Endodermal cell (in vitro differentiated cells): ENCODE data around the gene CFL1. TPM values are rescaled to one million over a fixed set of nuclear protein-coding genes. Genes with fewer than 3 reads are reported as not detected.
A peak's percentile ranks its signal among the peaks of the same experiment; 100 is the strongest.

Experiments
- DNase-seq: peaks from one replicate; pipeline ENCODE4 v3.0.0-alpha.2; 2017
- H3K27ac ChIP-seq: 2 replicates; pipeline ENCODE4 v1.5.1; 2013; ENCODE audit warnings: mild to moderate bottlenecking, low read depth, low read length, moderate library complexity
- H3K27me3 ChIP-seq: 2 replicates; pipeline ENCODE4 v1.6.1; 2013; ENCODE audit warnings: mild to moderate bottlenecking, low read length, moderate library complexity; ENCODE audit not compliant: insufficient read depth, control insufficient read depth, poor library complexity, severe bottlenecking
- H3K36me3 ChIP-seq: 2 replicates; pipeline ENCODE4 v1.7.0; 2013; ENCODE audit warnings: mild to moderate bottlenecking, low read length, moderate library complexity; ENCODE audit not compliant: control insufficient read depth, insufficient read depth
- H3K4me1 ChIP-seq: one replicate; pipeline ENCODE4 v1.7.0; 2013; ENCODE audit warnings: low read length; ENCODE audit not compliant: control insufficient read depth, insufficient read depth
- H3K4me3 ChIP-seq: 2 replicates; pipeline ENCODE4 v1.5.1; 2013; ENCODE audit warnings: mild to moderate bottlenecking, low read length, moderate library complexity
- H3K9ac ChIP-seq: 2 replicates; pipeline ENCODE4 v1.6.1; 2013; ENCODE audit warnings: mild to moderate bottlenecking, low read length, moderate library complexity; ENCODE audit not compliant: poor library complexity, severe bottlenecking; ENCODE audit errors: extremely low read depth
- H3K9me3 ChIP-seq: 2 replicates; pipeline ENCODE4 v1.6.1; 2013; ENCODE audit warnings: mild to moderate bottlenecking, low read length, moderate library complexity; ENCODE audit not compliant: control insufficient read depth
- H3K27ac Mint-ChIP-seq: 2 replicates; pipeline ENCODE4 v1.8.0; 2020; ENCODE audit warnings: mixed read lengths
- H3K27me3 Mint-ChIP-seq: 2 replicates; pipeline ENCODE4 v1.8.0; 2021; ENCODE audit warnings: mild to moderate bottlenecking, mixed read lengths; ENCODE audit not compliant: insufficient read depth
- H3K36me3 Mint-ChIP-seq: 2 replicates; pipeline ENCODE4 v1.8.0; 2020; ENCODE audit warnings: low read depth, mixed read lengths
- H3K4me1 Mint-ChIP-seq: 2 replicates; pipeline ENCODE4 v1.8.0; 2020; ENCODE audit warnings: mixed read lengths
- H3K4me3 Mint-ChIP-seq: 2 replicates; pipeline ENCODE4 v1.8.0; 2020; ENCODE audit warnings: mild to moderate bottlenecking, moderate library complexity, mixed read lengths
- H3K9me3 Mint-ChIP-seq: 2 replicates; pipeline ENCODE4 v1.8.0; 2020; ENCODE audit warnings: mild to moderate bottlenecking, mixed read lengths
- CTCF ChIP-seq: fragments of 200-600 bp; sonication (generic); conservative IDR thresholded peaks from 2 replicates; pipeline ENCODE4 v1.5.0; 2021; ENCODE audit warnings: antibody characterized with exemption, mild to moderate bottlenecking
- WGBS, 2 experiments: methylation state at CpG; one replicate each; pipeline versions ENCODE4 v1.1.5 to v1.1.7; 2013; ENCODE audit warnings: missing lambda C conversion rate in 2 of 2, mixed read lengths in 1 of 2; ENCODE audit not compliant: insufficient coverage in 1 of 2, insufficient read length in 1 of 2; 5-methylcytosine and 5-hydroxymethylcytosine counted together
- total RNA-seq, 2 donors: library from RNA; stranded (reverse); fragmentation: NEBNext Ultra II Directional in 1 of 2; extraction: Animal tissue kit (Norgen Biotek cat#: 25700) in 1 of 2; gene quantifications; 2 replicates in 1 of 2; 3 replicates in 1 of 2; pipeline ENCODE4 v1.2.1, GENCODE V29; 2021

The CFL1 gene
- total RNA-seq, 2 donors from 2014 or later, result 1,218 to 1,284 TPM

- H3K4me3 ChIP-seq, result peak overlapping the region; percentile 82
Observed at GRCh38 chr11:65886826-65887722, 29.1 kb upstream of the CFL1 start.

GRCh38 chr11:65885808-65886536, 28.0 kb upstream of the CFL1 start:
- Histone ChIP-seq H3K4me1 (no peaks in the 10 kb centered on the region), H3K9ac (no peak overlapping the region), H3K4me3 (peak overlapping the region; percentile 82), H3K36me3 (peaks cover 39% of the 10 kb centered on the region), H3K27me3 (no peaks in the 10 kb centered on the region), H3K27ac (no peak overlapping the region), H3K9me3 (no peaks in the 10 kb centered on the region)
- 92 to 100% methylated on average over 8 to 12 of the region's 12 CpGs for WGBS, 2 experiments
- H3K27me3 Mint-ChIP-seq, result peaks cover 14% of the 10 kb centered on the region
- TF ChIP-seq CTCF, result no peak
- H3K4me1 Mint-ChIP-seq, result peaks cover 29% of the 10 kb centered on the region
- DNase-seq, result no peak
- H3K36me3 Mint-ChIP-seq, result peaks cover 44% of the 10 kb centered on the region
- H3K4me3 Mint-ChIP-seq, result peak overlapping the region; percentile 96
- no peaks in the 10 kb centered on the region for H3K9me3 Mint-ChIP-seq
- H3K27ac Mint-ChIP-seq, result no peak overlapping the region

More at GRCh38 chr11:65886826-65887722, 29.1 kb upstream of the CFL1 start:
- Mint-ChIP-seq H3K27ac (peak overlapping the region; percentile 35), H3K9me3 (no peaks in the 10 kb centered on the region), H3K4me1 (peaks cover 29% of the 10 kb centered on the region), H3K4me3 (peak overlapping the region; percentile 96), H3K36me3 (peaks cover 42% of the 10 kb centered on the region), H3K27me3 (peaks cover 14% of the 10 kb centered on the region)
- H3K27ac ChIP-seq, result no peak overlapping the region
- no peak for TF ChIP-seq CTCF
- no peak for DNase-seq
- WGBS, 2 experiments, result 86 to 93% methylated on average over 9 to 14 of the region's 14 CpGs
- no peaks in the 10 kb centered on the region for H3K4me1 ChIP-seq
- H3K9me3 ChIP-seq, result no peaks in the 10 kb centered on the region
- no peaks in the 10 kb centered on the region for H3K27me3 ChIP-seq
- peaks cover 39% of the 10 kb centered on the region for H3K36me3 ChIP-seq
- H3K9ac ChIP-seq, result peak overlapping the region; percentile 44

GRCh38 chr11:65885231-65885630, 27.3 kb upstream of the CFL1 start:
- Histone ChIP-seq H3K27ac (no peak overlapping the region), H3K27me3 (no peaks in the 10 kb centered on the region), H3K4me3 (no peak overlapping the region), H3K9me3 (no peaks in the 10 kb centered on the region), H3K4me1 (no peaks in the 10 kb centered on the region), H3K9ac (no peak overlapping the region), H3K36me3 (peaks cover 39% of the 10 kb centered on the region)
- DNase-seq, result no peak
- no peak overlapping the region for H3K27ac Mint-ChIP-seq
- WGBS, 2 experiments, result 96 to 97% methylated on average over 6 to 7 of the region's 7 CpGs
- peaks cover 28% of the 10 kb centered on the region for H3K4me1 Mint-ChIP-seq
- TF ChIP-seq CTCF, result no peak
- H3K9me3 Mint-ChIP-seq, result no peaks in the 10 kb centered on the region
- H3K4me3 Mint-ChIP-seq, result no peak overlapping the region
- H3K27me3 Mint-ChIP-seq, result peaks cover 13% of the 10 kb centered on the region
- H3K36me3 Mint-ChIP-seq, result peaks cover 44% of the 10 kb centered on the region
